GM10266 (cell line): ENCODE measurements around the gene ST6GALNAC4.
A peak's percentile ranks its signal among the peaks of the same experiment; 100 is the strongest.

Experiments used
- DNase-seq: peaks from one replicate; pipeline ENCODE4 v3.0.0; 2012; ENCODE audit errors: extremely low spot score
- CTCF ChIP-seq: IDR thresholded peaks from 2 replicates; pipeline ENCODE4 v1.5.1; 2012; ENCODE audit warnings: mild to moderate bottlenecking, low read depth; ENCODE audit not compliant: control insufficient read depth, insufficient read depth; ENCODE audit errors: missing control alignments

The ST6GALNAC4 gene

GRCh38 chr9:127908660-127908926 is 8.2 kb downstream of the ST6GALNAC4 start:
- no peak for TF ChIP-seq CTCF

GRCh38 chr9:127907867-127908659 is 8.8 kb downstream of the ST6GALNAC4 start:
- no peak for TF ChIP-seq CTCF
- no peak for DNase-seq

More at GRCh38 chr9:127908660-127908926, 8.2 kb downstream of the ST6GALNAC4 start:
- no peak for DNase-seq

GRCh38 chr9:127905788-127906191 is 11.1 kb downstream of the ST6GALNAC4 start:
- no peak for TF ChIP-seq CTCF
- DNase-seq: peak; percentile 65

- no peak for TF ChIP-seq CTCF
These were observed 11.7 kb downstream of the ST6GALNAC4 start for GRCh38 chr9:127905004-127905728.

GRCh38 chr9:127904561-127905003 is 12.3 kb downstream of the ST6GALNAC4 start:
- peak; percentile 20 for DNase-seq
- no peak for TF ChIP-seq CTCF

More at GRCh38 chr9:127905004-127905728, 11.7 kb downstream of the ST6GALNAC4 start:
- peak; percentile 47 for DNase-seq

- TF ChIP-seq CTCF: no peak
- peak; percentile 75 for DNase-seq
These were observed 13.0 kb downstream of the ST6GALNAC4 start for GRCh38 chr9:127903557-127904475.
